ENCODE data around the gene GCSAM.
"Not testable (repeated sequence)": the region's sequence is repeated elsewhere in the genome, so short reads cannot be mapped to it uniquely, and the experiment has no call there.

The GCSAM gene

GRCh38 chr3:112097378-112097777 is 35.7 kb downstream of the GCSAM start:
- peak; percentile 34 to 78 for DNase-seq

DNA sequence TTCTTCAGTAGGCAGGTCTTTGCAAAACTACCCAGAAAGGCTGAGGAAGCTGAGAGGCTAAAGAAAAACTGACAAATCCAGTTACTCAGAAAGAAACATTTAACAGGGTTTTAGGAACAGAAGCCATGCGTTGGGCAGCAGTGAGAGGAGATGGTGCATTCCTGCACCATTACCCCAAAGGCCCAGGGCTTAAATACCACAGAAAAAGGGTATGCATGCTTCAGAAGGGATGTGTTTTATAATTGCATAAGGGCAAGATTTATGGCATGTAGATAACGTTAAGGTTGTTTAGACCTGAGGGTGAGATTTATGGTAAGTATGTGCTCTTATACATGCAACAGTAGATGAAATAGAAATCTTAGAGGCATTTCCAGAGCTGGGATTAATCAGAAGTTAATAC is 36.9 kb downstream of the GCSAM start:
- DNase-seq = no peak

DNA sequence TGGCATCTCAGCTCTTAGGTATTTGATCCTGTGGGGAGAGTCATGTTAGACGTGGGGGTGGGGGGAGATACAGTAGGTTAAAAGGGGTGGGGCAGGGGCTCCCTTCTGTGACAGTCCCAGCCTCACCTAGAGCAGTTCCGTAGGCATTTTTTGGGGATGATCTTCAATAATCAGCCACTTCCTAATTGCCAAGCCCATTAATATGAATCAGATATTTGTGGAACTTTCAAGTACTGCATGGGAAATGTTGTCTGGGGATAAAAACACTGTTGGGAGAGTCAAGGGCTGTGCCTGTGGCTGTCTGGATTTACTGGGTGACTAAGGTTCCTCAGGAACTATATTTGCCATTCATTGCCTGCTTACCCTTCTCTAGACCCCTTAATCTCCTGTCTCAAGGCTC is 37.3 kb downstream of the GCSAM start:
- no peak for DNase-seq

GRCh38 chr3:112093180-112093522 is 39.9 kb downstream of the GCSAM start:
- DNase-seq = no peak

GRCh38 chr3:112092496-112093179 is 40.4 kb downstream of the GCSAM start:
- DNase-seq = no peak

GRCh38 chr3:112090887-112091586 is 42.0 kb downstream of the GCSAM start:
- DNase-seq = no peak

GRCh38 chr3:112089956-112090886 is 42.8 kb downstream of the GCSAM start:
- peak in 1 of 2 experiments; percentile 21 for DNase-seq

GRCh38 chr3:112088944-112089343 is 44.1 kb downstream of the GCSAM start:
- no peak for DNase-seq

- DNase-seq = no peak
These were observed 45.3 kb downstream of the GCSAM start for GRCh38 chr3:112087746-112088145.

GRCh38 chr3:112086875-112087524 is 46.0 kb downstream of the GCSAM start:
- DNase-seq = no peak

GRCh38 chr3:112086076-112086854 is 46.8 kb downstream of the GCSAM start, which contains the start of gene C3orf52:
Gene C3orf52, plus strand, starts transcription at chr3:112086389. Its CDS starts 19 bp downstream, at chr3:112086408.
- peak; percentile 69 to 85 for DNase-seq

- DNase-seq = no peak
These were observed 47.3 kb downstream of the GCSAM start for GRCh38 chr3:112085735-112086075.

- DNase-seq = no peak
These were observed 47.9 kb downstream of the GCSAM start for GRCh38 chr3:112084980-112085705.

GRCh38 chr3:112083239-112083638 is 49.8 kb downstream of the GCSAM start:
- no peak for DNase-seq

GRCh38 chr3:112078125-112079083 is 54.6 kb downstream of the GCSAM start:
- no peak for DNase-seq

GRCh38 chr3:112074616-112075497 is 58.2 kb downstream of the GCSAM start:
- DNase-seq = peak in 1 of 2 experiments; percentile 12

GRCh38 chr3:112074006-112074405 is 59.0 kb downstream of the GCSAM start:
- no peak for DNase-seq

DNA sequence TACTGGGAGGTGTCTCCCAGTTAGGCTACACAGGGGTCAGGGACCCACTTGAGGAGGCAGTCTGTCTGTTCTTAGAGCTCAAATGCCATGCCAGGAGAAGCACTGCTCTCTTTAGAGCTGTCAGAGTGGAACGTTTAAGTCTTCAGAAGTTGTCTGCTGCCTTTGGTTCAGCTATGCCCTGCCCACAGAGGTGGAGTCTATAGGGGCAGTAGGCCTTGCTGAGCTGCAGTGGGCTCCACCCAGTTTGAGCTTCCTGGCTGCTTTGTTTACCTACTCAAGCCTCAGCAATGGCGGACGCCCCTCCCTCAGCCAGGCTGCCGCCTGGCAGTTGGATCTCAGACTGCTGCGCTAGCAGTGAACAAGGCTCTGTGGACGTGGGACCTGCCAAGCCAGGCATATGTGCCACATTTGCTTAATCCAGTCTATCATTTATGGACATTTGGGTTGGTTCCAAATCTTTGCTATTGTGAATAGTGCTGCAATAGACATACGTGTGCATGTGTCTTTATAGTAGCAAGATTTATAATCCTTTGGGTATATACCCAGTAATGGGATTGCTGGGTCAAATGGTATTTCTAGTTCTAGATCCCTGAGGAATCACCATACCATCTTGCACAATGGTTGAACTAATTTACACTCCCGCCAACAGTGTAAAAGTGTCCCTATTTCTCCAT is 60.5 kb downstream of the GCSAM start:
- not testable (repeated sequence) for DNase-seq

Measured in NCI-H2081 (cell line).